Measurements from ENCODE around the gene ATG9B.
A peak's percentile ranks its signal among the peaks of the same experiment; 100 is the strongest.

ATG9B gene

DNA sequence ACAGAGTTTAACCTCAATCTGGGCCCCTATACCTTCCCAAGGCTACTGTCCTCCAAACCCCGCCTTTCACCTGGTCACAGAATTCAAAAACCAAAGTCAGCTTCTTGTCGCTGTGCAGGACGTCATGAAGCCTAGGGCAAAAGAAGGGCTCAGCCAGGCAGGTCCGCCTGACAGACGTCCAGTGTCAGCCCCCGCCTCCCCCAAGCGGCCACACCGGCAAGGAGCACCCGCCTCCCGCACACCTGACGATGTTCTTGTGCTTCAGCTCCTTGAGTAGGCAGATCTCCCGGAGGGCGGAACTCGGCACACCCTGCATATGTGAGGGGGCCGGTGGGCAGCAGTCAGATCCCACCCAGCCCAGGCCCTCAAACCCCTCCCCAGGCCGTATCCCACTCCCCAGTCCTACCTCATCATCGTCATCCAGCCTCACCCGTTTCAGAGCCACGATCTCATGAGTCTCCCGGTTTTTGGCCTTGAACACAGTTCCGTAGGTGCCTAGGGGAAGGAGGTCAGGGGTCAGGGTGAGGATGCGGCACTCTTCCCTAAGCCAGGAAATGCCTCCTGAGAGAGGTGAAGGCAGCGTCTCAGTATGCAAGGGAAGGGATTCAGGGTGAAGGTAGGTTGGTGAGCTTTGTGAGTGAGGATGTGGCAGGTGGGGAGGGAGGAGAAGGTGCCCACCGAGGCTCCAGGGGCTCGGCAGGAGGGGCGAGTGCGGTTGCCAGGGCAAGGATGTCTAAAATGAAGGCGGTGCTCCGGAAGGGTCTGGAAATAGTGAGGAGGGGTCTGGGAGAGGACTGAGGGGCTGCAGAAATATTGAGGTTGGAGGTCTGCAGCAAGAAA, 32.6 kb upstream of the ATG9B start:
- Histone ChIP-seq H3K9ac (ENCODE audit: low read depth, low read length) (peak overlapping the region; percentile 61; the same call in 1 of the 2 replicates), H3K9me3 (ENCODE audit: insufficient read depth, low read depth, low read length) (no peaks in the 10 kb centered on the region), H3K4me3 (ENCODE audit: low read length) (peak overlapping the region; percentile 94), H3K36me3 (ENCODE audit: insufficient read depth, low read depth, low read length) (no peaks in the 10 kb centered on the region), H3K27ac (ENCODE audit: low read length) (no peak overlapping the region), H3K27me3 (ENCODE audit: insufficient read depth, low read length) (peaks cover 48% of the 10 kb centered on the region), H3K4me1 (ENCODE audit: insufficient read depth, low read length) (peaks cover 22% of the 10 kb centered on the region)

DNA sequence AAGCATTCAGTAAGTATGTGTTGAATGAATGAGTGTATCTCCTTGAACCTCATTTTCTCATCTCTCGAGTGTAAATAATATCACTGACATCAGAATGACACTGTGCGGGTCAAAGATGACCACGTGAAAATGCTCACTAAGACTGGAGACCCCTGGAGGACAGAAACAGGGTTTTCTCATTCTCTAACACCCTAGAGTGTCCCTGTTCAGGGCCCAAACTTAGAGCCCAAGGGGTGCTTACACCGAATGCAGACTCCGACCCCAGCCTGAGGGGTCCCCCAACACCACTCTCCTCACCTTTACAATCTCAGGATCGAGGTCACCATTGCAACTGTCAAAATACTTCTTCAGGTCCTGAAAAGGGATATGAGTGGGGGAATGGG, 32.0 kb upstream of the ATG9B start:
- Histone ChIP-seq H3K36me3 (ENCODE audit: insufficient read depth, low read depth, low read length) (no peaks in the 10 kb centered on the region), H3K27me3 (ENCODE audit: insufficient read depth, low read length) (peaks cover 54% of the 10 kb centered on the region), H3K4me3 (ENCODE audit: low read length) (peak overlapping the region; percentile 94; the same call in 1 of the 2 replicates), H3K9ac (ENCODE audit: low read depth, low read length) (no peak overlapping the region), H3K4me1 (ENCODE audit: insufficient read depth, low read length) (peaks cover 16% of the 10 kb centered on the region), H3K9me3 (ENCODE audit: insufficient read depth, low read depth, low read length) (no peaks in the 10 kb centered on the region), H3K27ac (ENCODE audit: low read length) (no peak overlapping the region)

DNA sequence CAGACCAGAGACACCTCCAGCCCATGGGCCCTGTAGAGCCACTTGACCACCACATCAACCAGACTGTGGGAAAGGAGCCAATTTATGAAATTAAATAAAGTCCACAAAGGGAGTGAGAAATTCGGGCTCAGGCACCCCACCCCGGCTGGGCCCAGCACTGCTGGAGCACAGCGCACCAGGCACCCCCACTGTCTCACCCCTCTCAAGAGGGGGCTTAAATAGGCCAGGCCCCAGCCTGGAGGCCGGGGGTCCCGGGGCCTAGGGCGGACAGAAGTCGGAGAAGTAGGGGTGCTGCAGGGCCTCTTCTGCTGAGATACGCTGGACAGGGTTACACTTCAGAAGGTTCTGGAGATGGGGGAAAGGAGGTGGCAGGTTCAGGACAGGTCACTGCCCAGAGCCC, 29.5 kb upstream of the ATG9B start:
- H3K9ac ChIP-seq (ENCODE audit: low read depth, low read length), result no peak overlapping the region

DNA sequence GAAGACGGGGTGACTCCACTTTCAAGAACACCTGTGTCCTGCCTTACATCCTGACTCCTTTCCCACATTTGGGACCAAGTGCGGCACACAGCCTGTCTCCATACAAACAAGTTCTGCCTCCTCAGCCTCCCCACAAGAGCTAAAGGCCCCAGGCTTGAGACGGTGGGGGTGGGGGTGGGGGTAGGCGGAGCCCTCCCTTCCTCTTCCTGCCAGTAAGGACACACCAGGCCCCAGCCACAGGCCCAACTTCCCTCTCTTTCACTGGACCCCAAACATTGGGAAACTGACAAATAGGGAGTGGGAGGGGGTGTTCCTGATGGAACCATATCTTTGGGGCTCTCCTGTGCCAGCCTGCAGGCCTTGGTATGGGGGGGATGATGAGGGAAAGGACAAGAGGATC, 28.8 kb upstream of the ATG9B start:
- Histone ChIP-seq H3K27me3 (ENCODE audit: insufficient read depth, low read length) (peaks cover 66% of the 10 kb centered on the region), H3K9me3 (ENCODE audit: insufficient read depth, low read depth, low read length) (no peaks in the 10 kb centered on the region), H3K9ac (ENCODE audit: low read depth, low read length) (no peak overlapping the region), H3K27ac (ENCODE audit: low read length) (no peak overlapping the region), H3K4me1 (ENCODE audit: insufficient read depth, low read length) (no peaks in the 10 kb centered on the region), H3K4me3 (ENCODE audit: low read length) (no peak overlapping the region), H3K36me3 (ENCODE audit: insufficient read depth, low read depth, low read length) (no peaks in the 10 kb centered on the region)

More for the DNA sequence above, 29.5 kb upstream of the ATG9B start:
- peaks cover 65% of the 10 kb centered on the region for H3K27me3 ChIP-seq (ENCODE audit: insufficient read depth, low read length)
- H3K27ac ChIP-seq (ENCODE audit: low read length), result no peak overlapping the region
- no peak overlapping the region for H3K4me3 ChIP-seq (ENCODE audit: low read length)
- peaks cover 5% of the 10 kb centered on the region for H3K4me1 ChIP-seq (ENCODE audit: insufficient read depth, low read length)
- H3K9me3 ChIP-seq (ENCODE audit: insufficient read depth, low read depth, low read length), result no peaks in the 10 kb centered on the region
- no peaks in the 10 kb centered on the region for H3K36me3 ChIP-seq (ENCODE audit: insufficient read depth, low read depth, low read length)

DNA sequence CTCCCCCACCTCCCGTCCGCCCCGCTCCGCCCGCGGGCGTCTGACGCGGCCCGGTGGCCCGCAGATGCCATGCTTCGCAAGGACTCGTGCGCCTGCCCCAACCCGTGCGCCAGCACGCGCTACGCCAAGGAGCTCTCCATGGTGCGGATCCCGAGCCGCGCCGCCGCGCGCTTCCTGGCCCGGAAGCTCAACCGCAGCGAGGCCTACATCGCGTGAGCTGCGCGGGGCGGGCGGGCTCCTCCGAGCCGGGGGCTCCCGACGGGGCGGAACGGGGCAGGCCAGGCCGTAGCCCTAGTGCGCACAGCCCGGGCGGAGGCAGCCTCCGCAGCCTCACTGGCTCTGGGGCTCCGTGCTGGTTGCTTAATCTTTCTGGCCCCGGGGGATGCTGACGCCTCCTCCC, 26.8 kb upstream of the ATG9B start:
- H3K4me3 ChIP-seq (ENCODE audit: low read length), result peak overlapping the region; percentile 44; the same call in 1 of the 2 replicates
- no peaks in the 10 kb centered on the region for H3K9me3 ChIP-seq (ENCODE audit: insufficient read depth, low read depth, low read length)
- peaks cover 53% of the 10 kb centered on the region for H3K27me3 ChIP-seq (ENCODE audit: insufficient read depth, low read length)
- H3K27ac ChIP-seq (ENCODE audit: low read length), result no peak overlapping the region
- no peak overlapping the region for H3K9ac ChIP-seq (ENCODE audit: low read depth, low read length)
- H3K4me1 ChIP-seq (ENCODE audit: insufficient read depth, low read length), result no peaks in the 10 kb centered on the region
- H3K36me3 ChIP-seq (ENCODE audit: insufficient read depth, low read depth, low read length), result no peaks in the 10 kb centered on the region

DNA sequence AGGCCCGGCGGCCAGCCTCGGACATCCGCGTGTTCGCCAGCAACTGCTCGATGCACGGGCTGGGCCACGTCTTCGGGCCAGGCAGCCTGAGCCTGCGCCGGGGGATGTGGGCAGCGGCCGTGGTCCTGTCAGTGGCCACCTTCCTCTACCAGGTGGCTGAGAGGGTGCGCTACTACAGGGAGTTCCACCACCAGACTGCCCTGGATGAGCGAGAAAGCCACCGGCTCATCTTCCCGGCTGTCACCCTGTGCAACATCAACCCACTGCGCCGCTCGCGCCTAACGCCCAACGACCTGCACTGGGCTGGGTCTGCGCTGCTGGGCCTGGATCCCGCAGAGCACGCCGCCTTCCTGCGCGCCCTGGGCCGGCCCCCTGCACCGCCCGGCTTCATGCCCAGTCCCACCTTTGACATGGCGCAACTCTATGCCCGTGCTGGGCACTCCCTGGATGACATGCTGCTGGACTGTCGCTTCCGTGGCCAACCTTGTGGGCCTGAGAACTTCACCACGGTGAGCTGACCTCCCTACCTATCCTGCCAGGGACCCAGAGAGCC, 24.7 kb upstream of the ATG9B start:
- no peaks in the 10 kb centered on the region for H3K9me3 ChIP-seq (ENCODE audit: insufficient read depth, low read depth, low read length)
- no peaks in the 10 kb centered on the region for H3K36me3 ChIP-seq (ENCODE audit: insufficient read depth, low read depth, low read length)
- H3K27ac ChIP-seq (ENCODE audit: low read length), result no peak overlapping the region
- no peaks in the 10 kb centered on the region for H3K4me1 ChIP-seq (ENCODE audit: insufficient read depth, low read length)
- no peak overlapping the region for H3K4me3 ChIP-seq (ENCODE audit: low read length)
- H3K9ac ChIP-seq (ENCODE audit: low read depth, low read length), result no peak overlapping the region
- peaks cover 46% of the 10 kb centered on the region for H3K27me3 ChIP-seq (ENCODE audit: insufficient read depth, low read length)

DNA sequence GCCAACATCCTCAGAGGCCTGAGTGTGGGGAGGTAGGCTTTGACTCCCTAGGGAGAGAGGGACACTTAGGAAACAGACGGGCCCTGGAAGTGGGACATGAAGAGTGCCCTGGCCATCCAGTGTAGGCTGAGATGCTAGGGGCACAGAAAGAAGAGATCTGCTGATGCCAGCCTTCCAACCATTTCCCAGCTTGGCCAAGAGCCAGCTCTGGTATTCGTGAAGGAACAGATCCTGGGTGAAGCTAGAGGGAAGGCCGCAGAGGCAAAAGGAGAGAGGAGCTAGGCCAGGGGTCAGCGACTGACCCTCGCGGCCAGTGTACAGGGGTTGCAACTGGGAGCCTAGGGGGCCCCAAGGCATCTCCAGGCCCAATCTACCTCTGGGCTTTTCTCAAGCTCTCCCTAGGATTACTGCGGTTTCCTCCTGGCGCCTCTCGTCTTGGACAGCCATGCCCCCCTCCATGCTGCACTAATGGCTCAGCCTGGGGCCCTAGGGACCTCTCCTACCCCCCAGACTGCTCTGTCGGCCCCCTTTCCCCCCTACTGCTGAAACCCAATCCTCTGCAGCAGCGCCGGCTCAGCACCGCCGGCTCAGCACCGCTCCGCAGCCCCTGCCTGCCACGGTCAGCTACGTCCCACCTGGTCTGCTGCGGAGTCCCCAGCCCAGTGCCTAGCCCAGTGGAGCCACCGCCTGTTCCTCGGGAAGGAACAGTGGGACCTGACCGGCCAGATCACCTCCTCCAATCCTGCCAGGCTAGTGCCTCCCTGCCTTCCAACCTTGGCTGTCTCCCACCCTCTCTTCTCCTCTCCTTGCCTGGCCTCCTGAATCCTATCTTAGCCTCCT, 23.9 kb upstream of the ATG9B start, which contains the start of gene ASIC3:
Gene ASIC3 (plus strand): TSS at position 556 of the 840 bp plus-strand sequence. CDS start 355 bp downstream, outside the sequence.
- H3K27me3 ChIP-seq (ENCODE audit: insufficient read depth, low read length), result peaks cover 46% of the 10 kb centered on the region
- no peak within 1 kb of the TSS for H3K9ac ChIP-seq (ENCODE audit: low read depth, low read length)
- H3K4me1 ChIP-seq (ENCODE audit: insufficient read depth, low read length), result no peaks in the 10 kb centered on the region
- no peaks in the 10 kb centered on the region for H3K36me3 ChIP-seq (ENCODE audit: insufficient read depth, low read depth, low read length)
- H3K27ac ChIP-seq (ENCODE audit: low read length), result no peak within 1 kb of the TSS
- H3K9me3 ChIP-seq (ENCODE audit: insufficient read depth, low read depth, low read length), result no peaks in the 10 kb centered on the region
- no peak within 1 kb of the TSS for H3K4me3 ChIP-seq (ENCODE audit: low read length)

DNA sequence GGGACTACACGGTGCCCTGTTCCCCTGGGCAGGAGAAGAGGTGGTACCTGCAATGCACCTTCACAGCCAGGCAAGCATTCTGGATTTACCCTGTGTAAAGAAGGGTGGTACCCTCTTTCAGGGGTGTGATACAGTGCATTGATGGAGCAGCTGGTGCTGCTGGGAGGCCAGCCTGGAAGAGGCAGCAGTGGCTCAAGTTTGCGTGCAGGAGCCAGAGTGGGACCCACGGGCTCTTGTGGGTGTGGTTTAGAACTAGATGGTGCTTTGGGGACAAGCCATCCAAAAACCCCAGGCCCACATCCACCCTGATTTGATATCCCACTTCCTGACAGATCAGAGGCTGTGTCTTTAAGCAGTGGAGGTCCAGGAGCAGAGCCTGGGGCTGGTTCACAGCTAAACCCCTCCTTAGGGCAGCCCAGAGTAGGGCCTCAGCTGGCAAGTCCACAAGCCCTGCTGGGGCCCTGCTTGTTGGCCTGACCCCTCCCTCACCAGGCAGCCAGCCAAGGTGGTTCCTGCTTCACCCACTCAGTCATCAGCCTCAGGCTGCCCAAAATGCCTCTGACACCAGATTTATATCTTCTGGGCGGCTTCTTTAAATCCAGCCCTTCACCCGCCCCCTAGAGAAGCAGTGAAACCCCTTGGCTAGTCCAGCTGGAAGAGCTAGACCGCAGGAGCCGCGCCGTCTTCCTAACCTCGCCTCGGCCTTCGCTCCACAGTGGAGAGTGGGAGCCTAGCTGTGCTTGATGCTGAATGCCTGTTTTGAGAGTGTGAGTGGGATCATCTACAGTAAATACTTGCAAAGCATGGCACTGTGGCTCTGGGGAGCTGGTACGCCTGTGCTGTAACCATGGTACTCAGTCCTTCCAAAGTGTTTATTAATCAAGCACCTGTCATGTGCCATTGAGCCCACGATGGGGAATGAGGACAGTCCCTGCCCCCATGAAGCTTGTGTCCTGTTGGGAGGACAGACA, 22.6 kb upstream of the ATG9B start:
- H3K36me3 ChIP-seq (ENCODE audit: insufficient read depth, low read depth, low read length), result no peaks in the 10 kb centered on the region
- H3K27ac ChIP-seq (ENCODE audit: low read length), result no peak overlapping the region
- no peaks in the 10 kb centered on the region for H3K9me3 ChIP-seq (ENCODE audit: insufficient read depth, low read depth, low read length)
- H3K27me3 ChIP-seq (ENCODE audit: insufficient read depth, low read length), result peaks cover 34% of the 10 kb centered on the region
- H3K9ac ChIP-seq (ENCODE audit: low read depth, low read length), result no peak overlapping the region
- H3K4me1 ChIP-seq (ENCODE audit: insufficient read depth, low read length), result no peaks in the 10 kb centered on the region
- no peak overlapping the region for H3K4me3 ChIP-seq (ENCODE audit: low read length)

DNA sequence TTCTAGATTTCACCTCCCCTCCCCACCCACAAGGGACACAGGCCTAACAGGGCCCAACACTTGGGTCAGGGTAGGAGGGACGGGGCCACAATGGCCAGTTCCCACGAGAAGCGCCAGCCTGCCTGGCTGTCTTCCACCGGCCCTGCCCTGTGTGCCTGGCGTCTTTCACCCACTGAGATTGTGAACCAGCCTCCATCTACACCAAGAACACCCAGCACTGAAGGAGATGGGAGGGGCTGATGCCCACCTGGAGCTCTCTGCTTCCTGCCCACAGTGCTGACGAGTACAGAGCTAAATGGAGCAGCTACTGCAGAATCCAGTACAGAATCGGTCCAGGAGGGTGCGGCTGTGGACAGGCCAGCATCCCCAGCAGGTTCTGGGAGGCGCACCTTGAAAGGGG, 21.7 kb upstream of the ATG9B start:
- no peak overlapping the region for H3K27ac ChIP-seq (ENCODE audit: low read length)
- peaks cover 25% of the 10 kb centered on the region for H3K27me3 ChIP-seq (ENCODE audit: insufficient read depth, low read length)
- H3K9ac ChIP-seq (ENCODE audit: low read depth, low read length), result no peak overlapping the region
- H3K4me3 ChIP-seq (ENCODE audit: low read length), result no peak overlapping the region
- no peaks in the 10 kb centered on the region for H3K9me3 ChIP-seq (ENCODE audit: insufficient read depth, low read depth, low read length)
- no peaks in the 10 kb centered on the region for H3K36me3 ChIP-seq (ENCODE audit: insufficient read depth, low read depth, low read length)
- H3K4me1 ChIP-seq (ENCODE audit: insufficient read depth, low read length), result no peaks in the 10 kb centered on the region

DNA sequence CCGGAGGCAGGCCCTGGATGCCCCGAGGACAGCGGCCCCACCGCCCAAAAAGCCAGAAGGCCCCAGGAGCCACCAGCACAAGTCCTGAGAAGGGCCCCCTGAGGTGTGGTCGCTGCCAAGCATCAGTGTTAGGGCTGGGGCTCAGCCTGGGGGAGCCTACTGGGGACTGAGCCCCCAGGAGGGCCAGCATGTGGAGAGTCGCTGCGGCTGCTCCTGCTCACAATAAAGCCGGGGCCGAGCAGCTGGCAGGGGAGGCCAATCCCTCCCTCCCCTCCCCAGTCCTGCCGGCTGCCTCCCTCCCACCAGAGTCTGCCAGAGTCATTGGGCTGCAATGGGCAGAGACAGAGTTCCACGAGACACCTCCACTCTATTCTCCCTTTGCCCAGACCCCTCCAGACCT, 21.0 kb upstream of the ATG9B start:
- Histone ChIP-seq H3K9ac (ENCODE audit: low read depth, low read length) (no peak overlapping the region), H3K27ac (ENCODE audit: low read length) (no peak overlapping the region), H3K27me3 (ENCODE audit: insufficient read depth, low read length) (peaks cover 18% of the 10 kb centered on the region), H3K9me3 (ENCODE audit: insufficient read depth, low read depth, low read length) (no peaks in the 10 kb centered on the region), H3K4me1 (ENCODE audit: insufficient read depth, low read length) (no peaks in the 10 kb centered on the region), H3K4me3 (ENCODE audit: low read length) (no peak overlapping the region), H3K36me3 (ENCODE audit: insufficient read depth, low read depth, low read length) (no peaks in the 10 kb centered on the region)

DNA sequence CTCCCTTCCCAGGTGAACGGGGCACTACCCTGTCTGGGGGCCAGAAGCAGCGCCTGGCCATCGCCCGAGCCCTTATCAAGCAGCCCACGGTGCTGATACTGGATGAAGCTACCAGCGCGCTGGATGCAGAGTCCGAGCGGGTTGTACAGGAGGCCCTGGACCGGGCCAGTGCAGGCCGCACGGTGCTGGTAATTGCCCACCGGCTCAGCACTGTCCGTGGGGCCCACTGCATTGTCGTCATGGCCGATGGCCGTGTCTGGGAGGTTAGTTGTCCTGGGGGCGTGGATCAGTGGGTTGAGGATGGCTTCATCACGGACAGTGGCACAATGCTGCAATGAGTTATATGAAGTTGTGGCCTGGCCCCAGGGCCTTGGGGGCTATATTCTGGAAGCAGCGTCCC, 19.7 kb upstream of the ATG9B start:
- Histone ChIP-seq H3K36me3 (ENCODE audit: insufficient read depth, low read depth, low read length) (no peaks in the 10 kb centered on the region), H3K27me3 (ENCODE audit: insufficient read depth, low read length) (peaks cover 5% of the 10 kb centered on the region), H3K9me3 (ENCODE audit: insufficient read depth, low read depth, low read length) (no peaks in the 10 kb centered on the region), H3K27ac (ENCODE audit: low read length) (no peak overlapping the region), H3K9ac (ENCODE audit: low read depth, low read length) (no peak overlapping the region), H3K4me3 (ENCODE audit: low read length) (no peak overlapping the region), H3K4me1 (ENCODE audit: insufficient read depth, low read length) (no peaks in the 10 kb centered on the region)

Measured in iPS-20b (cell line).